Stimulated activated naive B cell treated with anti-CD40 and anti-IgM and Interleukin-4, amounts not matched to agents 10 μg/mL and 1 μg/mL and 100 μg/mL, for 72 hours (primary cell): ENCODE measurements around the gene NGB.

Experiments used
- ATAC-seq, 2 donors: fragments of 150-1000 bp; cut with Tn5 transposase; replicated peaks; 2 replicates each; pipeline ENCODE4 v1.10.0; 2021; ENCODE audit warnings: moderate library complexity in 1 of 2
- DNase-seq: peaks from one replicate; pipeline ENCODE4 v3.0.0; 2021
- H3K27ac Mint-ChIP-seq: one replicate; pipeline ENCODE4 v1.8.0; 2022; ENCODE audit warnings: mild to moderate bottlenecking, mixed read lengths
- H3K27me3 Mint-ChIP-seq, 2 donors: one replicate each; pipeline ENCODE4 v1.8.0; 2022; ENCODE audit warnings: mixed read lengths in 2 of 2
- H3K36me3 Mint-ChIP-seq, 2 donors: one replicate each; pipeline ENCODE4 v1.8.0; 2022; ENCODE audit warnings: mixed read lengths in 2 of 2, mild to moderate bottlenecking in 1 of 2
- H3K4me1 Mint-ChIP-seq, 2 donors: one replicate each; pipeline ENCODE4 v1.8.0; 2022; ENCODE audit warnings: mixed read lengths in 2 of 2, mild to moderate bottlenecking in 1 of 2
- H3K4me3 Mint-ChIP-seq, 2 donors: one replicate each; pipeline ENCODE4 v1.8.0; 2022; ENCODE audit warnings: mild to moderate bottlenecking in 2 of 2, mixed read lengths in 2 of 2, moderate library complexity in 1 of 2
- H3K9me3 Mint-ChIP-seq, 2 donors: one replicate each; pipeline ENCODE4 v1.8.0; 2022; ENCODE audit warnings: mixed read lengths in 2 of 2, mild to moderate bottlenecking in 1 of 2

Gene NGB

GRCh38 chr14:77222546-77223225 lies 48.3 kb downstream of the NGB start:
- Mint-ChIP-seq H3K36me3 (no peaks in the 10 kb centered on the region), H3K9me3 (peaks cover 0 to 5% of the 10 kb centered on the region in 2 donors), H3K27ac (no peak overlapping the region), H3K4me1 (peaks cover 0 to 7% of the 10 kb centered on the region in 2 donors), H3K27me3 (peaks cover under 1 to 5% of the 10 kb centered on the region in 2 donors), H3K4me3 (no peak overlapping the region)
- ATAC-seq (no peak), DNase-seq (no peak)

GRCh38 chr14:77221241-77221871 lies 49.6 kb downstream of the NGB start:
- DNase-seq (no peak), ATAC-seq (no peak)
- no peak overlapping the region for H3K27ac Mint-ChIP-seq
- peaks cover 0 to 5% of the 10 kb centered on the region in 2 donors for H3K9me3 Mint-ChIP-seq
- no peaks in the 10 kb centered on the region for H3K36me3 Mint-ChIP-seq
- H3K27me3 Mint-ChIP-seq: peaks cover 11 to 12% of the 10 kb centered on the region in 2 donors
- peaks cover 0 to 7% of the 10 kb centered on the region in 2 donors for H3K4me1 Mint-ChIP-seq
- H3K4me3 Mint-ChIP-seq: no peak overlapping the region

GRCh38 chr14:77220246-77221017 lies 50.6 kb downstream of the NGB start:
- H3K4me3 Mint-ChIP-seq: no peak overlapping the region
- DNase-seq (no peak), ATAC-seq (no peak)
- H3K9me3 Mint-ChIP-seq: peaks cover 0 to 5% of the 10 kb centered on the region in 2 donors
- peaks cover 0 to 7% of the 10 kb centered on the region in 2 donors for H3K4me1 Mint-ChIP-seq
- peaks cover 20 to 21% of the 10 kb centered on the region in 2 donors for H3K27me3 Mint-ChIP-seq
- no peak overlapping the region for H3K27ac Mint-ChIP-seq
- H3K36me3 Mint-ChIP-seq: no peaks in the 10 kb centered on the region

DNA sequence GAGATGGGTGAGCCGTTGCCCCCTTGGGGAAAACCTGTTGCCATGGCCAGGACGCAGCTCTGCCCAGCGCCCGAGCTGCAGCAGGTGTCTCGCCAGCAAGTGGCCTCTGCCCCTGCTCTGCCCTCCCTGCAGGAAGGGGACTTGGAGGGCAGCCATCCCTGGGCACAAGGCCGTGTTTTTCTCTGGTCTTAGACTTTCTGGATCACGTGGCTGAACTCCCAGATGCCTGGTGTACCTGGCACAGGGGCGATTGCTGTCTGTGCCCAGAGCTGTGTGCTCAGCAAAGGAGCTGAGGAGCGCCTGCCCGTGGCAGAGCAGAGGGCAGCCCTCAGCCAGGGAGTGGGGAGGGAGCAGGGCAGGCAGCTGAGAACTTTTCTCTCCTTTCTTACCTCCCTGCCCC lies 51.4 kb downstream of the NGB start:
- DNase-seq (no peak), ATAC-seq (no peak)
- Mint-ChIP-seq H3K9me3 (peaks cover 0 to 5% of the 10 kb centered on the region in 2 donors), H3K27ac (no peak overlapping the region), H3K36me3 (no peaks in the 10 kb centered on the region), H3K4me3 (no peak overlapping the region), H3K4me1 (peaks cover 0 to 7% of the 10 kb centered on the region in 2 donors), H3K27me3 (peaks cover 27 to 28% of the 10 kb centered on the region in 2 donors)

DNA sequence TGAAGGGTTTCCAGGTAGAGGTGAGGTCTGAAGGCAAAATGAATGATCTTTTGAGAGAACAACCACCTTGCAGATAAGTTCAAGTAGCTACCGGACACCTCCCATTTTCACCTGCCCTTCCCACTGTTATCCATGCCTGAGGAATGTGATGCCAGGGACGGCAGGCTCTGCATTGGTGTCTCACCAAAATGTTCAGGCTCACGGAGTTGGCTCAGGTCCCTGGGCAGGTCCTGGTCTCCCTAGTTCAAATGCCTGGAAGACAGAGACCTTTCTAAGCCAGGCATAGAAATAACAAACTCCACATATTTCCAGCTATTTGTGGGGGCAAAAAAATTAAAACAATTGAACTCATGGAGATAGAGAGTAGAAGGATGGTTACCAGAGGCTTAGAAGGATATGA lies 53.5 kb downstream of the NGB start:
- DNase-seq (no peak), ATAC-seq (no peak)
- H3K4me1 Mint-ChIP-seq: peaks cover 13 to 14% of the 10 kb centered on the region in 2 donors
- H3K27ac Mint-ChIP-seq: no peak overlapping the region
- H3K9me3 Mint-ChIP-seq: peaks cover 0 to 5% of the 10 kb centered on the region in 2 donors
- no peak overlapping the region for H3K4me3 Mint-ChIP-seq
- H3K36me3 Mint-ChIP-seq: no peaks in the 10 kb centered on the region
- H3K27me3 Mint-ChIP-seq: peaks cover 29 to 30% of the 10 kb centered on the region in 2 donors
